WTC11 (cell line): ENCODE data around the gene STYXL2. TPM values are rescaled to one million over a fixed set of nuclear protein-coding genes. Genes with fewer than 3 reads are reported as not detected.

Experiments
- ATAC-seq: fragments of 200-7000 bp; cut with Tn5 transposase; 2 replicates; pipeline ENCODE4 v1.10.0; 2021; ENCODE audit warnings: mild to moderate bottlenecking, moderate library complexity
- CTCF ChIA-PET: fragments of 300-600 bp; sonication (Branson Sonifier 250); formaldehyde crosslinking; loops from one replicate; lab custom pipeline; 2021; ENCODE audit warnings: antibody characterized with exemption; lab: Charles Lee
- POLR2A ChIA-PET: fragments of 350-600 bp; sonication (Branson Sonifier 250); formaldehyde crosslinking; loops from one replicate; lab custom pipeline; 2021; ENCODE audit warnings: antibody characterized with exemption; lab: Charles Lee
- DNase-seq: peaks from one replicate; pipeline ENCODE4 v3.0.0; 2021; ENCODE audit warnings: low spot score
- H3K27ac Mint-ChIP-seq: 2 replicates; pipeline ENCODE4 v1.8.0; 2021; ENCODE audit warnings: mixed read lengths
- H3K27me3 Mint-ChIP-seq: 2 replicates; pipeline ENCODE4 v1.8.0; 2021; ENCODE audit warnings: low read depth, mild to moderate bottlenecking, moderate library complexity, mixed read lengths
- H3K36me3 Mint-ChIP-seq: 2 replicates; pipeline ENCODE4 v1.8.0; 2021; ENCODE audit warnings: mixed read lengths
- H3K4me1 Mint-ChIP-seq: 2 replicates; pipeline ENCODE4 v1.8.0; 2022; ENCODE audit warnings: mixed read lengths
- H3K4me3 Mint-ChIP-seq: 2 replicates; pipeline ENCODE4 v1.8.0; 2021; ENCODE audit warnings: mild to moderate bottlenecking, moderate library complexity, mixed read lengths
- H3K9me3 Mint-ChIP-seq: 2 replicates; pipeline ENCODE4 v1.8.0; 2021; ENCODE audit warnings: mixed read lengths
- ATF1 ChIP-seq: sonication (generic); formaldehyde crosslinking; IDR thresholded peaks from 2 replicates; pipeline ENCODE4 v1.8.1; 2023; ENCODE audit warnings: mild to moderate bottlenecking, moderate library complexity, missing genetic modification reagents
- CBFB ChIP-seq: sonication (generic); formaldehyde crosslinking; IDR thresholded peaks from 2 replicates; pipeline ENCODE4 v1.8.1; 2022; ENCODE audit warnings: mild to moderate bottlenecking, low read depth, missing genetic modification reagents
- CREB1 ChIP-seq: sonication (generic); formaldehyde crosslinking; IDR thresholded peaks from 2 replicates; pipeline ENCODE4 v1.8.0; 2023; ENCODE audit warnings: mild to moderate bottlenecking, missing genetic modification reagents
- FOXJ3 ChIP-seq: sonication (generic); formaldehyde crosslinking; IDR thresholded peaks from 2 replicates; pipeline ENCODE4 v1.9.0; 2021; ENCODE audit warnings: missing genetic modification reagents, mild to moderate bottlenecking, borderline replicate concordance
- FOXK1 ChIP-seq: sonication (generic); formaldehyde crosslinking; IDR thresholded peaks from 2 replicates; pipeline ENCODE4 v1.8.0; 2022; ENCODE audit warnings: mild to moderate bottlenecking, moderate library complexity, missing genetic modification reagents
- GABPB1 ChIP-seq: sonication (generic); formaldehyde crosslinking; IDR thresholded peaks from 2 replicates; pipeline ENCODE4 v1.8.1; 2023; ENCODE audit warnings: mild to moderate bottlenecking, missing genetic modification reagents
- JUN ChIP-seq: sonication (generic); formaldehyde crosslinking; IDR thresholded peaks from 2 replicates; pipeline ENCODE4 v1.8.0; 2023; ENCODE audit warnings: mild to moderate bottlenecking, missing genetic modification reagents
- OVOL2 ChIP-seq: fragments of 250-450 bp; sonication (Bioruptor Pico); IDR thresholded peaks from 2 replicates; pipeline ENCODE4 v1.9.0; 2021; ENCODE audit warnings: mild to moderate bottlenecking, borderline replicate concordance
- PRRX2 ChIP-seq: fragments of 250-450 bp; sonication (Bioruptor Pico); IDR thresholded peaks from 2 replicates; pipeline ENCODE4 v1.8.0; 2021; ENCODE audit warnings: mild to moderate bottlenecking
- RELA ChIP-seq: sonication (generic); formaldehyde crosslinking; IDR thresholded peaks from 2 replicates; pipeline ENCODE4 v1.8.1; 2022; ENCODE audit warnings: missing genetic modification reagents, mild to moderate bottlenecking, borderline replicate concordance
- SMAD4 ChIP-seq: sonication (generic); formaldehyde crosslinking; IDR thresholded peaks from 2 replicates; pipeline ENCODE4 v1.8.0; 2022; ENCODE audit warnings: mild to moderate bottlenecking, missing genetic modification reagents
- ZNF121 ChIP-seq: sonication (generic); formaldehyde crosslinking; IDR thresholded peaks from 2 replicates; pipeline ENCODE4 v1.8.0; 2023; ENCODE audit warnings: missing genetic modification reagents
- ZNF138 ChIP-seq: sonication (generic); formaldehyde crosslinking; conservative IDR thresholded peaks from 2 replicates; pipeline ENCODE4 v1.8.1; 2022; ENCODE audit warnings: mild to moderate bottlenecking, moderate library complexity, missing genetic modification reagents
- ZNF263 ChIP-seq: sonication (generic); formaldehyde crosslinking; IDR thresholded peaks from 2 replicates; pipeline ENCODE4 v1.8.1; 2022; ENCODE audit warnings: low read depth, mild to moderate bottlenecking, moderate library complexity, missing genetic modification reagents
- ZNF416 ChIP-seq: fragments of 250-450 bp; sonication (Bioruptor Pico); IDR thresholded peaks from 2 replicates; pipeline ENCODE4 v1.9.0; 2021; ENCODE audit warnings: mild to moderate bottlenecking, inconsistent platforms
- ZNF423 ChIP-seq: fragments of 250-450 bp; sonication (Bioruptor Pico); IDR thresholded peaks from 2 replicates; pipeline ENCODE4 v2.1.2; 2022; ENCODE audit warnings: mild to moderate bottlenecking, moderate library complexity
- total RNA-seq: library from RNA; stranded (reverse); gene quantifications from 3 replicates; pipeline ENCODE4 v1.2.3, GENCODE V29; 2021
- TF ChIP-seq, protein P1 (sequence below): sonication (generic); formaldehyde crosslinking; IDR thresholded peaks from 2 replicates; pipeline ENCODE4 v1.8.0; 2022; ENCODE audit warnings: mild to moderate bottlenecking, missing genetic modification reagents
- TF ChIP-seq, protein P2 (sequence below): fragments of 200-600 bp; IDR thresholded peaks from 2 replicates; pipeline ENCODE4 v1.8.0; 2022; ENCODE audit warnings: antibody characterized with exemption
- TF ChIP-seq, protein P3 (sequence below): sonication (generic); formaldehyde crosslinking; IDR thresholded peaks from 2 replicates; pipeline ENCODE4 v1.8.0; 2022; ENCODE audit warnings: missing genetic modification reagents
- TF ChIP-seq, protein P4 (sequence below): fragments of 250-450 bp; sonication (Bioruptor Pico); IDR thresholded peaks from 2 replicates; pipeline ENCODE4 v1.9.0; 2021; ENCODE audit warnings: moderate library complexity, mild to moderate bottlenecking, inconsistent platforms, borderline replicate concordance
- TF ChIP-seq, protein P5 (sequence below): fragments of 250-450 bp; sonication (Bioruptor Pico); IDR thresholded peaks from 2 replicates; pipeline ENCODE4 v1.8.0; 2021; ENCODE audit warnings: mild to moderate bottlenecking

STYXL2 gene
- total RNA-seq, 1 experiment from 2014 or later, result 0.59 TPM

DNA sequence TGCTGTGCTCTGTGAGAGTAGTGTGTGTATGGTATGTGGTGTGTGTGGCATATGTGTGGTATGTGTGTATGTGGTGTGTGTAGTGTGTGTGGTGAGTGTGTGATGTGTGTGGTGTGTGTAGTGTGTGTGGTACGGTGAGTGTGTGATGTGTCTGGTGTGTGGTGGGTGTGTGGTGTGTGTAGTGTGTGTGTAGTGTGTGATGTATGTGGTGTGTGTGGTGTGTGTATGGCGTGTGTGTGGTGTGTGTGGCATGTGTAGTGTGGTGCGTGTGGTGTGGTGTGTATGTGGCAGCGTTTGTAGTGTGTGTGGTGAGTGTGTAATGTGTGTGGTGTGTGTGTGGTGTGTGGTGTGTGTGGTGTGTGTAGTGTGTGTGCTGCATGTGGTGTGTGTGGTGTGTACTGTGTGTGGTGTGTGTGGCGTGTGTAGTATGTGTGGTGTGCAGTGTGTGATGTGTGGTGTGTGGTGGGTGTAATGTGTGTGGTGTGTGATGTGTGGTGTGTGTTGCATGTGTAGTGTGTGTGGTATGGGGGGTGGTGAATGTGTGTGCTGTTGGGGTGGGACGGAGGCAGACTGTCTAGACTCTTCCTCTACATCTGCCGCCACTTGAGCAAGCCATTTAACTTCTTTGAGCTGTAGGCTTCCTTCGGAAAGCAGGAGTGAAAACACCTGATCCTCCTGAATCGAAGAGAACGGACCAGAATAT, 37.2 kb upstream of the STYXL2 start (continued):
- TF ChIP-seq, protein P1, sequence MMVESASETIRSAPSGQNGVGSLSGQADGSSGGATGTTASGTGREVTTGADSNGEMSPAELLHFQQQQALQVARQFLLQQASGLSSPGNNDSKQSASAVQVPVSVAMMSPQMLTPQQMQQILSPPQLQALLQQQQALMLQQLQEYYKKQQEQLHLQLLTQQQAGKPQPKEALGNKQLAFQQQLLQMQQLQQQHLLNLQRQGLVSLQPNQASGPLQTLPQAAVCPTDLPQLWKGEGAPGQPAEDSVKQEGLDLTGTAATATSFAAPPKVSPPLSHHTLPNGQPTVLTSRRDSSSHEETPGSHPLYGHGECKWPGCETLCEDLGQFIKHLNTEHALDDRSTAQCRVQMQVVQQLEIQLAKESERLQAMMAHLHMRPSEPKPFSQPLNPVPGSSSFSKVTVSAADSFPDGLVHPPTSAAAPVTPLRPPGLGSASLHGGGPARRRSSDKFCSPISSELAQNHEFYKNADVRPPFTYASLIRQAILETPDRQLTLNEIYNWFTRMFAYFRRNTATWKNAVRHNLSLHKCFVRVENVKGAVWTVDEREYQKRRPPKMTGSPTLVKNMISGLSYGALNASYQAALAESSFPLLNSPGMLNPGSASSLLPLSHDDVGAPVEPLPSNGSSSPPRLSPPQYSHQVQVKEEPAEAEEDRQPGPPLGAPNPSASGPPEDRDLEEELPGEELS (CRISPR knock-in tag), result no peak
- TF ChIP-seq JUN (no peak), ZNF138 (CRISPR knock-in tag) (no peak)

DNA sequence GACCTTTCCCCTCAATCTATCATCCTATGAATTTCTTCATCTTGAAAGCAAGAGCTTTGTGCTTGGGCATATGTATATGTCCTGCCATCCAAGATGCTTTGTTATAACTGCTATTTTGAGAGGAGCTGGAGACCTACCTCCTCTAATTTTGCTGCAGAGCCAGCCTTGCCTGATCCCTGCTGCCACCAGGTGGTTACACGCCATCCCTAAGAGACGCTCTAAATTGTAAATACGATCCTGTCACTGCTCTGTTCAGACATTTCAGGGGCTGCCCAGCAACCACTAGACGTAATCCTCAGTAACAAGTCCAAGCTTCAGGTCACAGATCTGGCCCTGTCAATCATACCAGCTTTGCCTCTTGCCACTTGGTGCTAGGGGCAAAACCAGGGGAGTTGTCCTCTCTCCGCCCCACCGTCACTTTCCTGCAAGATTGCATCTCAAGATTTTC, 36.6 kb upstream of the STYXL2 start:
- no peaks in the 10 kb centered on the region for H3K36me3 Mint-ChIP-seq
- peak; percentile 75 for ATAC-seq
- H3K27ac Mint-ChIP-seq, result no peak overlapping the region
- TF ChIP-seq GABPB1 (CRISPR knock-in tag) (no peak), PRRX2 (CRISPR knock-in tag) (no peak), FOXJ3 (CRISPR knock-in tag) (no peak), ZNF416 (CRISPR knock-in tag) (no peak), FOXK1 (CRISPR knock-in tag) (peak; percentile 31; the same call in 1 of the 2 replicates), ZNF121 (CRISPR knock-in tag) (peak; percentile 61; the same call in 1 of the 2 replicates), OVOL2 (CRISPR knock-in tag) (no peak), CREB1 (no peak), ZNF263 (no peak), ZNF423 (CRISPR knock-in tag) (no peak), CBFB (CRISPR knock-in tag) (no peak), ATF1 (CRISPR knock-in tag) (no peak), RELA (CRISPR knock-in tag) (no peak), SMAD4 (CRISPR knock-in tag) (no peak), JUN (no peak)
- TF ChIP-seq, protein P2, sequence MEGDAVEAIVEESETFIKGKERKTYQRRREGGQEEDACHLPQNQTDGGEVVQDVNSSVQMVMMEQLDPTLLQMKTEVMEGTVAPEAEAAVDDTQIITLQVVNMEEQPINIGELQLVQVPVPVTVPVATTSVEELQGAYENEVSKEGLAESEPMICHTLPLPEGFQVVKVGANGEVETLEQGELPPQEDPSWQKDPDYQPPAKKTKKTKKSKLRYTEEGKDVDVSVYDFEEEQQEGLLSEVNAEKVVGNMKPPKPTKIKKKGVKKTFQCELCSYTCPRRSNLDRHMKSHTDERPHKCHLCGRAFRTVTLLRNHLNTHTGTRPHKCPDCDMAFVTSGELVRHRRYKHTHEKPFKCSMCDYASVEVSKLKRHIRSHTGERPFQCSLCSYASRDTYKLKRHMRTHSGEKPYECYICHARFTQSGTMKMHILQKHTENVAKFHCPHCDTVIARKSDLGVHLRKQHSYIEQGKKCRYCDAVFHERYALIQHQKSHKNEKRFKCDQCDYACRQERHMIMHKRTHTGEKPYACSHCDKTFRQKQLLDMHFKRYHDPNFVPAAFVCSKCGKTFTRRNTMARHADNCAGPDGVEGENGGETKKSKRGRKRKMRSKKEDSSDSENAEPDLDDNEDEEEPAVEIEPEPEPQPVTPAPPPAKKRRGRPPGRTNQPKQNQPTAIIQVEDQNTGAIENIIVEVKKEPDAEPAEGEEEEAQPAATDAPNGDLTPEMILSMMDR, result 0 out of 2 replicates have a peak, but pooled peaks have one; percentile 16
- TF ChIP-seq, protein P3, sequence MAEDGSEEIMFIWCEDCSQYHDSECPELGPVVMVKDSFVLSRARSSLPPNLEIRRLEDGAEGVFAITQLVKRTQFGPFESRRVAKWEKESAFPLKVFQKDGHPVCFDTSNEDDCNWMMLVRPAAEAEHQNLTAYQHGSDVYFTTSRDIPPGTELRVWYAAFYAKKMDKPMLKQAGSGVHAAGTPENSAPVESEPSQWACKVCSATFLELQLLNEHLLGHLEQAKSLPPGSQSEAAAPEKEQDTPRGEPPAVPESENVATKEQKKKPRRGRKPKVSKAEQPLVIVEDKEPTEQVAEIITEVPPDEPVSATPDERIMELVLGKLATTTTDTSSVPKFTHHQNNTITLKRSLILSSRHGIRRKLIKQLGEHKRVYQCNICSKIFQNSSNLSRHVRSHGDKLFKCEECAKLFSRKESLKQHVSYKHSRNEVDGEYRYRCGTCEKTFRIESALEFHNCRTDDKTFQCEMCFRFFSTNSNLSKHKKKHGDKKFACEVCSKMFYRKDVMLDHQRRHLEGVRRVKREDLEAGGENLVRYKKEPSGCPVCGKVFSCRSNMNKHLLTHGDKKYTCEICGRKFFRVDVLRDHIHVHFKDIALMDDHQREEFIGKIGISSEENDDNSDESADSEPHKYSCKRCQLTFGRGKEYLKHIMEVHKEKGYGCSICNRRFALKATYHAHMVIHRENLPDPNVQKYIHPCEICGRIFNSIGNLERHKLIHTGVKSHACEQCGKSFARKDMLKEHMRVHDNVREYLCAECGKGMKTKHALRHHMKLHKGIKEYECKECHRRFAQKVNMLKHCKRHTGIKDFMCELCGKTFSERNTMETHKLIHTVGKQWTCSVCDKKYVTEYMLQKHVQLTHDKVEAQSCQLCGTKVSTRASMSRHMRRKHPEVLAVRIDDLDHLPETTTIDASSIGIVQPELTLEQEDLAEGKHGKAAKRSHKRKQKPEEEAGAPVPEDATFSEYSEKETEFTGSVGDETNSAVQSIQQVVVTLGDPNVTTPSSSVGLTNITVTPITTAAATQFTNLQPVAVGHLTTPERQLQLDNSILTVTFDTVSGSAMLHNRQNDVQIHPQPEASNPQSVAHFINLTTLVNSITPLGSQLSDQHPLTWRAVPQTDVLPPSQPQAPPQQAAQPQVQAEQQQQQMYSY (CRISPR knock-in tag), result no peak
- TF ChIP-seq, protein P4, sequence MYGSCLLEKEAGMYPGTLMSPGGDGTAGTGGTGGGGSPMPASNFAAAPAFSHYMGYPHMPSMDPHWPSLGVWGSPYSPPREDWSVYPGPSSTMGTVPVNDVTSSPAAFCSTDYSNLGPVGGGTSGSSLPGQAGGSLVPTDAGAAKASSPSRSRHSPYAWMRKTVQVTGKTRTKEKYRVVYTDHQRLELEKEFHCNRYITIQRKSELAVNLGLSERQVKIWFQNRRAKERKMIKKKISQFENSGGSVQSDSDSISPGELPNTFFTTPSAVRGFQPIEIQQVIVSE (CRISPR knock-in tag), result no peak
- TF ChIP-seq, protein P5, sequence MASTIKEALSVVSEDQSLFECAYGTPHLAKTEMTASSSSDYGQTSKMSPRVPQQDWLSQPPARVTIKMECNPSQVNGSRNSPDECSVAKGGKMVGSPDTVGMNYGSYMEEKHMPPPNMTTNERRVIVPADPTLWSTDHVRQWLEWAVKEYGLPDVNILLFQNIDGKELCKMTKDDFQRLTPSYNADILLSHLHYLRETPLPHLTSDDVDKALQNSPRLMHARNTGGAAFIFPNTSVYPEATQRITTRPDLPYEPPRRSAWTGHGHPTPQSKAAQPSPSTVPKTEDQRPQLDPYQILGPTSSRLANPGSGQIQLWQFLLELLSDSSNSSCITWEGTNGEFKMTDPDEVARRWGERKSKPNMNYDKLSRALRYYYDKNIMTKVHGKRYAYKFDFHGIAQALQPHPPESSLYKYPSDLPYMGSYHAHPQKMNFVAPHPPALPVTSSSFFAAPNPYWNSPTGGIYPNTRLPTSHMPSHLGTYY, result no peak
- peaks cover 1% of the 10 kb centered on the region; the same call in 1 of the 2 replicates for H3K27me3 Mint-ChIP-seq
- CTCF ChIA-PET, result interaction anchor here (0.6 to 11.5 kb wide), 31 partner anchors 10 to 659 kb away, joined by 3 to 400 read pairs (median 3); partner anchors contain the start of genes ILDR2 and TADA1
- no peaks in the 10 kb centered on the region for H3K9me3 Mint-ChIP-seq
- peaks cover 17% of the 10 kb centered on the region for H3K4me1 Mint-ChIP-seq
- peak; percentile 55 for DNase-seq
- POLR2A ChIA-PET, result interaction anchor here (0.8 to 1.0 kb wide), 2 partner anchors 147 to 201 kb away, joined by 3 read pairs; no protein-coding TSS in a partner anchor
- no peak overlapping the region for H3K4me3 Mint-ChIP-seq
